ENCODE data around the gene FFAR3. TPM values are rescaled to one million over a fixed set of nuclear protein-coding genes. Genes with fewer than 3 reads are reported as not detected.

Gene FFAR3
- total and polyA plus RNA-seq, 2 of the 8 experiments (the other 6 are each of a cell fraction or from before 2014, with no cell fraction given), result not detected

DNA sequence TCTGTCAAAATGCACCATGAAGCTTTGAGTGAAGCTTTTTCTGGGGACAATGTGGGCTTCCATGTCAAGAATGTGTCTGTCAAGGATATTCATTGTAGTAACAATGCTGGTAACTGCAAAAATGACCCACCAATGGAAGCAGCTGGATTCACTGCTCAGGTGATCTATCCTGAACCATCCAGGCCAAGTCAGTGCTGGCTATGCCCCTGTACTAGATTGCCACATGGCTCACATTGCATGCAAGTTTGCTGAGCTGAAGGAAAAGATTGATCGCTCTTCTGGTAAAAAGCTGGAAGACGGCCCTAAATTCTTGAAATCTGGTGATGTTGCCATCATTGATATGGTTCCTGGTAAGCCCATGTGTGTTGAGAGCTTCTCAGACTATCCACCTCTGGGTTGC lies 25.3 kb downstream of the FFAR3 start:
- no peak for DNase-seq (ENCODE audit: low read depth in 1 of 2, low spot score in 2 of 2)
- Histone ChIP-seq H3K4me2 (ENCODE audit: insufficient read depth in 1 of 2, low read depth in 2 of 2, low read length in 2 of 2) (no peak overlapping the region), H3K18ac (ENCODE audit: extremely low read depth, low read length) (no peak overlapping the region), H3K79me2 (ENCODE audit: control insufficient read depth in 1 of 2, insufficient read depth in 2 of 2, low read length in 2 of 2) (no peaks in the 10 kb centered on the region), H4K8ac (ENCODE audit: extremely low read depth, insufficient read depth, low read length) (no peak overlapping the region), H2BK20ac (ENCODE audit: low read length) (no peak overlapping the region), H3K9ac (replicated peaks in 1 of 4; ENCODE audit: extremely low read depth in 1 of 4, low read depth in 3 of 4, low read length in 3 of 4) (no peak overlapping the region), H3K27ac (ENCODE audit: low read depth, low read length) (no peak overlapping the region), H3K4me1 (replicated peaks in 1 of 4; ENCODE audit: control insufficient read depth in 3 of 4, insufficient read depth in 4 of 4, low read length in 3 of 4) (no peaks in the 10 kb centered on the region), H3K14ac (ENCODE audit: insufficient read length) (no peak overlapping the region), H2AK5ac (ENCODE audit: low read depth, low read length) (no peak overlapping the region), H2BK15ac (ENCODE audit: low read length) (no peak overlapping the region), H3K9me3 (ENCODE audit: insufficient read depth in 2 of 2, low read depth in 1 of 2, low read length in 1 of 2) (peaks cover 34 to 38% of the 10 kb centered on the region in 2 experiments), H3K36me3 (ENCODE audit: control insufficient read depth in 2 of 4, insufficient read depth in 4 of 4, low read length in 3 of 4) (no peaks in the 10 kb centered on the region), H3K4me3 (ENCODE audit: extremely low read depth in 1 of 4, insufficient read depth in 2 of 4, low read depth in 3 of 4, low read length in 4 of 4) (no peak overlapping the region), H2BK5ac (ENCODE audit: low read depth, low read length) (no peak overlapping the region), H3K27me3 (replicated peaks in 1 of 4; ENCODE audit: control insufficient read depth in 3 of 4, extremely low read depth in 1 of 4, insufficient read depth in 3 of 4, low read length in 3 of 4) (no peaks in the 10 kb centered on the region; a peak in 1 of 7 replicates), H2BK120ac (replicated peaks; ENCODE audit: low read depth, low read length) (no peak overlapping the region), H3K4ac (replicated peaks; ENCODE audit: insufficient read length, low read depth, low read length) (no peak overlapping the region), H3K56ac (replicated peaks; ENCODE audit: insufficient read length, low read depth, low read length) (no peak overlapping the region), H4K91ac (replicated peaks; ENCODE audit: insufficient read length, low read length) (no peak overlapping the region), H3K23me2 (ENCODE audit: low read depth, low read length) (no peaks in the 10 kb centered on the region), H2AFZ (ENCODE audit: low read length) (no peak overlapping the region), H2BK12ac (ENCODE audit: low read depth, low read length) (no peak overlapping the region), H3K23ac (ENCODE audit: insufficient read length) (no peak overlapping the region), H4K20me1 (replicated peaks in 1 of 2; ENCODE audit: control insufficient read depth in 1 of 2, insufficient read depth in 2 of 2, low read length in 2 of 2) (no peaks in the 10 kb centered on the region), H4K5ac (ENCODE audit: insufficient read length, low read depth, low read length) (no peak overlapping the region), H3K79me1 (ENCODE audit: low read depth, low read length) (no peaks in the 10 kb centered on the region)
- ChIA-PET POLR2A (ENCODE audit: partially characterized antibody) (no interaction called here), CTCF (ENCODE audit: partially characterized antibody) (interaction anchor here (0.9 to 1.4 kb wide), 2 partner anchors 31 to 127 kb away, joined by 3 to 4 read pairs; no protein-coding TSS in a partner anchor)
- 86% methylated on average over 2 of the region's 2 CpGs; no CpG with 5 or more reads in 1 of the 2 experiments for WGBS, 2 experiments (ENCODE audit: extremely low coverage in 1 of 2, insufficient coverage in 1 of 2, insufficient read length in 1 of 2, insufficient replicate concordance in 2 of 2, low coverage in 1 of 2, low lambda C conversion rate in 2 of 2, missing lambda C conversion rate in 1 of 2)
- FAIRE-seq, result no peak
- TF ChIP-seq SP2 (IDR thresholded peaks at IDR 0.05; ENCODE audit: low read length), result no peak

Data from H1 (cell line).